Measurements from ENCODE around the gene CELF4.

CELF4 gene

GRCh38 chr18:37438417-37439180 lies 127.0 kb downstream of the CELF4 start:
- TF ChIP-seq, protein P1, sequence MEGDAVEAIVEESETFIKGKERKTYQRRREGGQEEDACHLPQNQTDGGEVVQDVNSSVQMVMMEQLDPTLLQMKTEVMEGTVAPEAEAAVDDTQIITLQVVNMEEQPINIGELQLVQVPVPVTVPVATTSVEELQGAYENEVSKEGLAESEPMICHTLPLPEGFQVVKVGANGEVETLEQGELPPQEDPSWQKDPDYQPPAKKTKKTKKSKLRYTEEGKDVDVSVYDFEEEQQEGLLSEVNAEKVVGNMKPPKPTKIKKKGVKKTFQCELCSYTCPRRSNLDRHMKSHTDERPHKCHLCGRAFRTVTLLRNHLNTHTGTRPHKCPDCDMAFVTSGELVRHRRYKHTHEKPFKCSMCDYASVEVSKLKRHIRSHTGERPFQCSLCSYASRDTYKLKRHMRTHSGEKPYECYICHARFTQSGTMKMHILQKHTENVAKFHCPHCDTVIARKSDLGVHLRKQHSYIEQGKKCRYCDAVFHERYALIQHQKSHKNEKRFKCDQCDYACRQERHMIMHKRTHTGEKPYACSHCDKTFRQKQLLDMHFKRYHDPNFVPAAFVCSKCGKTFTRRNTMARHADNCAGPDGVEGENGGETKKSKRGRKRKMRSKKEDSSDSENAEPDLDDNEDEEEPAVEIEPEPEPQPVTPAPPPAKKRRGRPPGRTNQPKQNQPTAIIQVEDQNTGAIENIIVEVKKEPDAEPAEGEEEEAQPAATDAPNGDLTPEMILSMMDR (IDR thresholded peaks at IDR 0.05; ENCODE audit: extremely low read depth, insufficient read depth, missing control alignments): no peak
- no peak for DNase-seq (ENCODE audit: low spot score)
- in situ Hi-C loops (cut with MboI; ENCODE audit: low pct_unique_long_range_greater_than_20kb, low sequenced_read_pairs, unreplicated experiment): no loop called here

- TF ChIP-seq, protein P1 (IDR thresholded peaks at IDR 0.05; ENCODE audit: extremely low read depth, insufficient read depth, missing control alignments): no peak
- in situ Hi-C loops (cut with MboI; ENCODE audit: low pct_unique_long_range_greater_than_20kb, low sequenced_read_pairs, unreplicated experiment): no loop called here
- DNase-seq (ENCODE audit: low spot score): no peak
These were observed 129.6 kb downstream of the CELF4 start for GRCh38 chr18:37435996-37436395.

GRCh38 chr18:37435150-37435867 lies 130.3 kb downstream of the CELF4 start:
- DNase-seq (ENCODE audit: low spot score): no peak
- TF ChIP-seq, protein P1 (IDR thresholded peaks at IDR 0.05; ENCODE audit: extremely low read depth, insufficient read depth, missing control alignments): no peak
- in situ Hi-C loops (cut with MboI; ENCODE audit: low pct_unique_long_range_greater_than_20kb, low sequenced_read_pairs, unreplicated experiment): no loop called here

DNA sequence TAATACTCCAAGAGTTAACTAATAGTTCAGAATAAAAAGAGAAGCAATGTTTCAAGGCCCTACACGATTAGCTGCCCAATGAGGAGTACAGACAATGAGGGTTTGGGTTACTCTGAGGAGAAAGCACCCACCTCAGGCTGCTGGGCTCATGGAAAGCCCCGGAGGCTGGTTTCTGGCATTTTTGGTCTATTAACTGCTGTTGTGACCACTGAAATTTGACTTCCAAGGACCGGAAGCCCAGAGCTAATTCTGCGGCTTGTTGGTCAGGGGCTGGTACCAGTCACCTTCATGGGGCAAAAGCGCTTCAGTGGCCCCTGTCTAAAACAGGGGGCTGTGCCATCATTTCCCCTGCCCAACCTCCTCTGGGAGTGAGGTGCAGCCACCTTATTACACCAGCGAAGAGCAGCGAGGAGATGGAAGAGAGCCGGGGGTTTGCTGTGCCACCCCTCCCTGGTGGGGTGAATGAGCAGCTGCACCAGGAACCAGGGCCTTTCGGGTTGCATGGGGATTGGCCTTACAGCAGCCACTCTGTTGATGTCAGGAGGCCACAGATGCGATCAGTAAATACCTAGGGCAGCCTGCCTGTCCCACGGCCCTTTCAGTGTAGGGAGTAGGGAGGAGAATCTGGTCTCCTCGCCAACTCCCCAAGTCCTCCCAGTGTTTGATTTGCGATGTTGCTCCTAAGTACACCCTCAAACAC lies 131.3 kb downstream of the CELF4 start:
- in situ Hi-C loops (cut with MboI; ENCODE audit: low pct_unique_long_range_greater_than_20kb, low sequenced_read_pairs, unreplicated experiment): no loop called here
- TF ChIP-seq, protein P1 (IDR thresholded peaks at IDR 0.05; ENCODE audit: extremely low read depth, insufficient read depth, missing control alignments): no peak
- no peak for DNase-seq (ENCODE audit: low spot score)

- TF ChIP-seq, protein P1 (IDR thresholded peaks at IDR 0.05; ENCODE audit: extremely low read depth, insufficient read depth, missing control alignments): no peak
- no peak for DNase-seq (ENCODE audit: low spot score)
- in situ Hi-C loops (cut with MboI; ENCODE audit: low pct_unique_long_range_greater_than_20kb, low sequenced_read_pairs, unreplicated experiment): no loop called here
These were observed 133.0 kb downstream of the CELF4 start for GRCh38 chr18:37432436-37433195.
